Panc1 (cell line): Measurements from ENCODE around the gene MRPL16. TPM values are rescaled to one million over a fixed set of nuclear protein-coding genes. Genes with fewer than 3 reads are reported as not detected.

Source experiments
- ATAC-seq: fragments of 200-7000 bp; cut with Tn5 transposase; 2 replicates; pipeline ENCODE4 v1.9.1; 2020; ENCODE audit warnings: mild to moderate bottlenecking, moderate library complexity
- BruUV-seq: library from RNA; stranded (reverse); fragments of 400-500 nt; replicated peaks from 2 replicates; lab custom pipeline; 2021; lab: Mats Ljungman, UMichigan
- CTCF ChIA-PET: fragments of 300-600 bp; sonication (Branson Sonifier 250); formaldehyde crosslinking; loops from one replicate; lab custom pipeline; 2022; ENCODE audit warnings: antibody characterized with exemption; lab: Charles Lee
- POLR2A ChIA-PET: fragments of 300-600 bp; sonication (Branson Sonifier 250); formaldehyde crosslinking; loops from one replicate; lab custom pipeline; 2022; ENCODE audit warnings: antibody characterized with exemption; lab: Charles Lee
- DNase-seq: peaks from one replicate; pipeline ENCODE4 v3.0.0-alpha.2; 2010; ENCODE audit warnings: low read depth, low spot score
- H3K27ac ChIP-seq: 2 replicates; pipeline ENCODE4 v1.5.1; 2011; ENCODE audit warnings: mild to moderate bottlenecking, low read length, inconsistent platforms
- H3K27me3 ChIP-seq: fragments of 200-500 bp; sonication (Bioruptor generic); 2 replicates; pipeline ENCODE4 v1.6.0; 2014; ENCODE audit warnings: low read length, inconsistent platforms; ENCODE audit not compliant: control insufficient read depth, insufficient read depth
- H3K36me3 ChIP-seq: fragments of 200-500 bp; sonication (Bioruptor generic); 2 replicates; pipeline ENCODE4 v1.5.1; 2014; ENCODE audit warnings: inconsistent platforms, mild to moderate bottlenecking, low read length, moderate library complexity; ENCODE audit not compliant: control insufficient read depth, insufficient read depth
- H3K4me1 ChIP-seq: 2 replicates; pipeline ENCODE4 v1.5.1; 2011; ENCODE audit warnings: inconsistent platforms, mild to moderate bottlenecking, low read length, moderate library complexity; ENCODE audit not compliant: control insufficient read depth, insufficient read depth
- H3K4me3 ChIP-seq, 2 experiments: 2 replicates each; pipeline ENCODE4 v1.5.1; 2011 to 2012; ENCODE audit warnings: low read depth in 2 of 2, low read length in 2 of 2, mild to moderate bottlenecking in 2 of 2, inconsistent platforms in 1 of 2, moderate library complexity in 1 of 2
- H3K9me3 ChIP-seq: fragments of 200-500 bp; sonication (Bioruptor generic); 2 replicates; pipeline ENCODE4 v1.5.1; 2014; ENCODE audit warnings: low read depth, mild to moderate bottlenecking, inconsistent platforms, low read length, moderate library complexity; ENCODE audit not compliant: control insufficient read depth, insufficient read depth
- POLR2AphosphoS5 ChIP-seq: IDR thresholded peaks from 2 replicates; pipeline ENCODE4 v1.6.1; 2012; ENCODE audit warnings: mild to moderate bottlenecking, low read depth, low read length, moderate library complexity
- REST ChIP-seq, 2 experiments: IDR thresholded peaks; 2 replicates each; pipeline ENCODE4 v1.6.1; 2011 to 2012; ENCODE audit warnings: low read depth in 2 of 2, control low read depth in 1 of 2, low read length in 1 of 2, mild to moderate bottlenecking in 1 of 2, moderate library complexity in 1 of 2; ENCODE audit not compliant: insufficient read depth in 1 of 2
- SIN3A ChIP-seq: IDR thresholded peaks from 2 replicates; pipeline ENCODE4 v1.6.1; 2012; ENCODE audit warnings: low read depth, mild to moderate bottlenecking, low read length, moderate library complexity, borderline replicate concordance; ENCODE audit not compliant: insufficient read depth
- TCF7L2 ChIP-seq: IDR thresholded peaks from 2 replicates; pipeline ENCODE4 v1.6.1; 2011; ENCODE audit warnings: mild to moderate bottlenecking, low read depth, low read length, inconsistent platforms
- in situ Hi-C: cut with HindIII; loops from 2 replicates; pipeline ENCODE4 v1.10.0; 2016; ENCODE audit warnings: low sequenced_read_pairs, low pct_unique_long_range_greater_than_20kb
- intact Hi-C: fragments of 100-400 bp; cut with micrococcal nuclease; formaldehyde crosslinking; loops from one replicate; pipeline ENCODE4 v1.10.0; 2022; ENCODE audit not compliant: unreplicated experiment
- total RNA-seq: library from RNA; stranded (reverse); gene quantifications from one replicate; pipeline ENCODE4 v1.2.1, GENCODE V29; 2021; ENCODE audit not compliant: unreplicated experiment
- TF ChIP-seq, protein P1 (sequence below): fragments of 450-650 bp; IDR thresholded peaks from 2 replicates; pipeline ENCODE4 v1.5.1; 2017; ENCODE audit warnings: mild to moderate bottlenecking

MRPL16 gene
- total RNA-seq, 1 experiment from 2014 or later: 41.8 TPM

GRCh38 chr11:59778122-59778521 lies 32.5 kb downstream of the MRPL16 start:
- ATAC-seq (no peak), DNase-seq (no peak)
- Histone ChIP-seq H3K27ac (no peak overlapping the region), H3K27me3 (no peaks in the 10 kb centered on the region), H3K4me3 (no peak overlapping the region), H3K9me3 (no peaks in the 10 kb centered on the region), H3K4me1 (peaks cover 21% of the 10 kb centered on the region), H3K36me3 (no peaks in the 10 kb centered on the region)
- CTCF ChIA-PET: no interaction called here
- intact Hi-C loops (loop anchor here (10.0 kb wide), 1 partner anchor 223 kb away; no protein-coding TSS in a partner anchor), in situ Hi-C loops (no loop called here)
- BruUV-seq: no TSS peak
- TF ChIP-seq SIN3A: no peak
- TF ChIP-seq TCF7L2: no peak
- TF ChIP-seq, protein P1, sequence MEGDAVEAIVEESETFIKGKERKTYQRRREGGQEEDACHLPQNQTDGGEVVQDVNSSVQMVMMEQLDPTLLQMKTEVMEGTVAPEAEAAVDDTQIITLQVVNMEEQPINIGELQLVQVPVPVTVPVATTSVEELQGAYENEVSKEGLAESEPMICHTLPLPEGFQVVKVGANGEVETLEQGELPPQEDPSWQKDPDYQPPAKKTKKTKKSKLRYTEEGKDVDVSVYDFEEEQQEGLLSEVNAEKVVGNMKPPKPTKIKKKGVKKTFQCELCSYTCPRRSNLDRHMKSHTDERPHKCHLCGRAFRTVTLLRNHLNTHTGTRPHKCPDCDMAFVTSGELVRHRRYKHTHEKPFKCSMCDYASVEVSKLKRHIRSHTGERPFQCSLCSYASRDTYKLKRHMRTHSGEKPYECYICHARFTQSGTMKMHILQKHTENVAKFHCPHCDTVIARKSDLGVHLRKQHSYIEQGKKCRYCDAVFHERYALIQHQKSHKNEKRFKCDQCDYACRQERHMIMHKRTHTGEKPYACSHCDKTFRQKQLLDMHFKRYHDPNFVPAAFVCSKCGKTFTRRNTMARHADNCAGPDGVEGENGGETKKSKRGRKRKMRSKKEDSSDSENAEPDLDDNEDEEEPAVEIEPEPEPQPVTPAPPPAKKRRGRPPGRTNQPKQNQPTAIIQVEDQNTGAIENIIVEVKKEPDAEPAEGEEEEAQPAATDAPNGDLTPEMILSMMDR: no peak
- TF ChIP-seq REST (IDR thresholded peaks at IDR 0.05; ENCODE audit: insufficient read depth in 1 of 2, low read depth in 2 of 2, low read length in 1 of 2): no peak
- TF ChIP-seq POLR2AphosphoS5: no peak
- POLR2A ChIA-PET: interaction anchor here (0.7 kb wide), 1 partner anchor 26 kb away, joined by 5 read pairs; no protein-coding TSS in a partner anchor

- no peaks in the 10 kb centered on the region for H3K27me3 ChIP-seq
- peaks cover 21% of the 10 kb centered on the region for H3K4me1 ChIP-seq
- no peaks in the 10 kb centered on the region for H3K36me3 ChIP-seq
- DNase-seq: no peak
- POLR2A ChIA-PET: interaction anchor here (0.6 kb wide), 1 partner anchor 28 kb away, joined by 8 read pairs; no protein-coding TSS in a partner anchor
- H3K4me3 ChIP-seq: no peak overlapping the region
- H3K9me3 ChIP-seq: no peaks in the 10 kb centered on the region
- no peak for ATAC-seq
- CTCF ChIA-PET: no interaction called here
- TF ChIP-seq REST (IDR thresholded peaks at IDR 0.05; ENCODE audit: insufficient read depth in 1 of 2, low read depth in 2 of 2, low read length in 1 of 2): no peak
- TF ChIP-seq TCF7L2: no peak
- TF ChIP-seq, protein P1: no peak
- TF ChIP-seq POLR2AphosphoS5: no peak
- intact Hi-C loops (loop anchor here (10.0 kb wide), 1 partner anchor 222 kb away; no protein-coding TSS in a partner anchor), in situ Hi-C loops (no loop called here)
- no peak overlapping the region for H3K27ac ChIP-seq
- no TSS peak for BruUV-seq
Measured at GRCh38 chr11:59777104-59777503, 33.5 kb downstream of the MRPL16 start.
